ENCODE data around the gene BATF3.

Gene BATF3

DNA sequence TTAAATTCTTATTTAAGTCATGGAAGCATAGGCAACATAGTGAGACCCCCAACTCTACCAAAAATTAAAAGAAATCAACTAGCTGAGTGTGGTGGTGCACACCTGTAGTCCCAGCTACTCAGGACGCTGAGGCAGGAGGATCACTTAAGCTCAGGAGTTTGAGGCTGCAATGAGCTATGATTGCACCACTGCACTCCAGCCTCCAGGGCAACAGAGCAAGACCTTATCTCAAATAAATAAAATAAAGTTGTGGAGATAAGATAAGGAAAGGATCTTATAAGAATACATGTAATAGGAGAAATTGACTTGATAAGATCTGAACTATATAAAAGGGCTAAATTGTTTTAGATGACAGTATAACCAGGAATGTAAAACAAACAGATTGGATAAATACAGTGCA is 2.3 kb upstream of the BATF3 start:
- no peak for DNase-seq (ENCODE audit: extremely low spot score)
- TF ChIP-seq CTBP1 (IDR thresholded peaks at IDR 0.05; ENCODE audit: borderline replicate concordance) (peak; percentile 31; the same call in 1 of the 2 replicates), NFRKB (IDR thresholded peaks at IDR 0.05) (no peak), TARDBP (IDR thresholded peaks at IDR 0.05) (no peak), PKNOX1 (IDR thresholded peaks at IDR 0.05) (no peak), FOXK2 (IDR thresholded peaks at IDR 0.05) (0 out of 2 replicates have a peak, but pooled peaks have one; percentile 15), L3MBTL2 (conservative IDR thresholded peaks at IDR 0.05) (no peak), FOXA1 (IDR thresholded peaks at IDR 0.05) (no peak), ELF4 (IDR thresholded peaks at IDR 0.05) (no peak), BHLHE40 (IDR thresholded peaks at IDR 0.05; ENCODE audit: borderline replicate concordance) (no peak)
- POLR2A ChIA-PET, result no interaction called here
- CTCF ChIA-PET, result interaction anchor here (0.5 to 1.6 kb wide), 7 partner anchors 14 to 266 kb away, joined by 3 to 5 read pairs (median 3); no protein-coding TSS in a partner anchor

DNA sequence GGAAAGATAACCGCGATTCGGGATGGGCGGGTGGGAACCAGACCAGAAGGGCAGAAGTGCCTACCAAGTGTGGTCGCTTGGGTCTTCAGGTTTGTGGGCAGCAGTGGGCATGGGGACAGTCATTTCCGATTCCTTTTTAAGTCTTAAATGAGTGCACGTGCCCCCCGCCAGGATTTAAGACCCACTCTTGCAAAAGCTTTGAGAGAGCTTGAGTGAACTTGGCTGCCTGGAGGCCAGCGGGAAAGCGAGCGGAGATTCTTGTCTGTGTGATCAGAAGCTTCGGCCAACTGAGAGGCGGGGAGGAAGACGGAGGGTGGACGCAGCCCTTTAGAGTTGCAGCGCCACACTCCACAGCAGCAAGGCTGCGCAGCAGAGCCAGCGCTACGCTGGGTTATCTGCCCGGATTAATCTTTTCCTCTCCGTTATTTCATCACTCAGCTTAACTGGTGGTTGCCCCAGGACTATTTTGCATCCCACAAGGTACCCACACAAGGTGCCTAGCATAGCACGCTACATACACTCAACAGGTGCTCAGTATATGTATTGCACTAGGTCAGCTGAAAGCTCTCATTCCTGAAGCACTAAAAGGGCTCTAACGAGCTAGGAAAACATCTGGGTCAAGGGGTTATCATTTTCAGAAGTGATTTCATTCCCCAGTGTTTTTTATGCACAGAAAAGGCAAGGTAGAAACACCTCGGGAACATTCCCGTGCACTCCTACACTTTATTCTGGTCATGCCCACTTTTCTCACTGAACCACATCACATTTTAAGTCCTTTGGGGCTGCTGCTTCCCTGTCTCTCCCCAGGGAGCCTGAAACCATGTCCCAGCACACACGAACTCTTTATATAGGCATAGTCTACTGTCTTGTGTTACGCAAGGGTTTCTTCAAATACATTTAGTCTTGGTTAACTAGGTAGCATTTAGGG is 1.5 kb upstream of the BATF3 start:
- DNase-seq (ENCODE audit: extremely low spot score), result peak; percentile 63
- POLR2A ChIA-PET, result no interaction called here
- TF ChIP-seq HDGF (IDR thresholded peaks at IDR 0.05; ENCODE audit: borderline replicate concordance) (no peak), ARNT (IDR thresholded peaks at IDR 0.05) (no peak), FOXK2 (IDR thresholded peaks at IDR 0.05) (no peak), FOXA1 (IDR thresholded peaks at IDR 0.05) (no peak)
- CTCF ChIA-PET, result interaction anchor here (1.0 to 1.6 kb wide), 5 partner anchors 16 to 245 kb away, joined by 3 to 5 read pairs (median 4); no protein-coding TSS in a partner anchor

DNA sequence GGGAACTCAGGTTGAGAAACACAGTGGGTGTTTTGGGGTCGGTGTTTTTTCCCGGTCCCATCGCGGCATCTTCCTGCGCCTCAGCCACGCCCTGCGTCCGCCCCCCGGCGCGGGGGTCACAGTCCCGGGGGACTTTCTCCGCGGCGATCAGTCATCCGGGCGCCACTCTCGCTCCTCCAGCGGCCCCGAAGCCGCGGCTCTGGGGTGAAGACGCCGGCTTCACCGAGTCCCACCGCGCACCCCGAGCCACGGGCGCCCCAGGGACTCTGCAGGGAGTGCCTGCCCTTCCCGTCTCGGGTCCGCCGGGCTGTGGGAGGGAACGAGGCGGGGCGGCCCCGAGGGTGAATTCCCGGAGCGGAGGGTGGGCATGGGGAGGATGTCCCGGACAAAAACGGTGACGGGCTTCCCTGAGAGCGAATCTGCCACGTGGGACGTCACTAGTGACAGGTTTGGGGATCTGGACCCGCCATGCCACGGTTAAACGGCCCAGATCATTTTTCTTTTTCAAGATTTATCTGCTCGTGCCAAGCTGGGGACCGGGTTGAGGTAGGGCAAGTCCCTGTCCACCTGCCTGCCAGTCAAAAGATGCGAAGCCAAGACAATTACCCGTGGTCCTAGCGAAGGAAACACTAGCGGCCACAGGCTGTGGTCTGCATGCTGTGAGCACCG is 717 bp upstream of the BATF3 start:
- POLR2A ChIA-PET, result no interaction called here
- CTCF ChIA-PET, result interaction anchor here (1.3 kb wide), 1 partner anchor 16 kb away, joined by 4 read pairs; no protein-coding TSS in a partner anchor
- DNase-seq (ENCODE audit: extremely low spot score), result no peak
- TF ChIP-seq L3MBTL2 (conservative IDR thresholded peaks at IDR 0.05), result 0 out of 2 replicates have a peak, but pooled peaks have one; percentile 35
- no peak for TF ChIP-seq LEF1 (IDR thresholded peaks at IDR 0.05; ENCODE audit: borderline replicate concordance)
- peak; percentile 50 for TF ChIP-seq PKNOX1 (IDR thresholded peaks at IDR 0.05)

- POLR2A ChIA-PET, result no interaction called here
- DNase-seq (ENCODE audit: extremely low spot score), result peak; percentile 82
- CTCF ChIA-PET, result interaction anchor here (0.6 to 0.8 kb wide), 2 partner anchors 22 to 243 kb away, joined by 3 read pairs; no protein-coding TSS in a partner anchor
- no peak for TF ChIP-seq TARDBP (IDR thresholded peaks at IDR 0.05)
- peak; percentile 95 for TF ChIP-seq L3MBTL2 (conservative IDR thresholded peaks at IDR 0.05)
- 0 out of 2 replicates have a peak, but pooled peaks have one; percentile 21 for TF ChIP-seq HDGF (IDR thresholded peaks at IDR 0.05; ENCODE audit: borderline replicate concordance)
Observed at GRCh38 chr1:212699104-212699624, 476 bp downstream of the BATF3 start.

DNA sequence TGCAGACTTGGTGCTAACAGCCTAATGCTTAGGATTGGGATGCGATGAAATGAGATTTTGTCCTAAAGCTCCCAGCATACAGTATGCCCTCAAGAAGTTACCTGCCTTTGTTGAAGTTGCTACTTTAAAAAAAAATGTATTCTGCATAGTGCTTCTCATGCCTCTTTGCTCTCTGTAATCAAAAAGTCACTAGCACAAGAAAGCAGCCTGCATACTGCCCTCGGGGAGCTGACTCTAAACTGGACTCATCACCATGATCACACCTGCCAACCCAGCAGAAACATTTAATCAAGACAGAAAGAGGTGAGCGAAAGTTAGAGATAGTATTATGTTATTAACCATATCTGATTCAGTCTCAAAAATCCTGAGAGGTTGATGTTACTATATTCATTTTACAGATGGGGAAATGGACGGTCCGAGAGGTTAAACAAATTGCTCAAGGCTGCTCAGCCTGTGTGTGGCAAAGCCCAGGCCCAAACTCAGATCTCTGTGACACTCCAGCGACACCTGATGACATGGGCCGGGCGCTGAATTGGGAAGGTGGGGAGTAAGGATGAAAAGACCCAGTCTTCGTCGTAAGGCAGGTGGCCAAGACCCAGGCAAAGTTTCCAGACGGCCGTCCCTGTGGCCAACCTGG is 1.1 kb downstream of the BATF3 start:
- ChIA-PET POLR2A (no interaction called here), CTCF (interaction anchor here (0.6 kb wide), 1 partner anchor 243 kb away, joined by 3 read pairs; no protein-coding TSS in a partner anchor)

GRCh38 chr1:212696721-212697331 is 2.8 kb downstream of the BATF3 start:
- POLR2A ChIA-PET, result no interaction called here
- CTCF ChIA-PET, result no interaction called here
- TF ChIP-seq ELF4 (IDR thresholded peaks at IDR 0.05) (no peak), CTBP1 (IDR thresholded peaks at IDR 0.05; ENCODE audit: borderline replicate concordance) (no peak), ARNT (IDR thresholded peaks at IDR 0.05) (no peak), ZNF384 (IDR thresholded peaks at IDR 0.05) (no peak), NFRKB (IDR thresholded peaks at IDR 0.05) (no peak), BHLHE40 (IDR thresholded peaks at IDR 0.05; ENCODE audit: borderline replicate concordance) (no peak), SUZ12 (IDR thresholded peaks at IDR 0.05) (no peak)
- DNase-seq (ENCODE audit: extremely low spot score), result no peak

More for the DNA sequence above, 1.1 kb downstream of the BATF3 start:
- no peak for TF ChIP-seq FOXA1 (IDR thresholded peaks at IDR 0.05)
- no peak for DNase-seq (ENCODE audit: extremely low spot score)

Measured in HEK293T (cell line).